CD4-positive, alpha-beta T cell treated with Interleukin-2 at 100 ng/mL for 4 hours (primary cell): ENCODE results near the gene SDHAF2.
"Not testable (repeated sequence)": the region's sequence is repeated elsewhere in the genome, so short reads cannot be mapped to it uniquely, and the experiment has no call there.

Experiments used
- DNase-seq: peaks from one replicate; pipeline ENCODE4 v3.0.0-alpha.2; 2020; ENCODE audit warnings: low spot score

The SDHAF2 gene

GRCh38 chr11:61477126-61477525 lies 47.2 kb downstream of the SDHAF2 start:
- no peak for DNase-seq

- DNase-seq: peak; percentile 51
Measured at GRCh38 chr11:61477727-61478148, 47.8 kb downstream of the SDHAF2 start.

DNA sequence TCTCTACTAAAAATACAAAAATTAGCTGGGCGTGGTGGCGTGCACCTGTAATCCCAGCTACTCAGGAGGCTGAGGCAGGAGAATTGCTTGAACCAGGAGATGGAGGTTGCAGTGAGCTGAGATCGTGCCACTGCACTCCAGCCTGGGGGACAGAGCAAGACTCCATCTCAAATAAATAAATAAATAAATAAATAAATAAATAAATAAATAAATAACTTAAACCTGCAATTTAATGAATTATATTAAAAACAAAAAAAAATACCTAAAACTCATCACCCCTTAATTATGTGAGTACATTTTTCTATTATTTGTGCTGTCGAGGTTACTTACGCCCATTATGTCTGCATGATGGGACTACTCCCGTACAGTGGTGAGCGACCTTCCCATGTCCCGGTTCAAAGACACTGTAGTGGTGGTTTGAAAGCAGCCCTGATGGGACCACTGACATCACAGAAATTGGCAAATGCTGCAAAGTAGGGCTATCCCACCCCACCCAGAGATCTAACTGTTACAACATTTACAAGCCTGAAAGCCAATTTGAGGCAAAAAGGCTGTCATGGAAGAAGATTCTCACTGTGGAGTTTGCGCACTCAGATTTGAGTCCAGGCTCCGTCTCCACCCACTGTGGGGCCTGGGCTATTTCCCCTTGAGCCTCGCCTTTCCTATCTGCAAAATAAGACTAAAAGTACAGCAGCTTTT lies 49.6 kb downstream of the SDHAF2 start:
- DNase-seq: not testable (repeated sequence)

GRCh38 chr11:61480261-61480993 lies 50.5 kb downstream of the SDHAF2 start:
- DNase-seq: no peak

DNA sequence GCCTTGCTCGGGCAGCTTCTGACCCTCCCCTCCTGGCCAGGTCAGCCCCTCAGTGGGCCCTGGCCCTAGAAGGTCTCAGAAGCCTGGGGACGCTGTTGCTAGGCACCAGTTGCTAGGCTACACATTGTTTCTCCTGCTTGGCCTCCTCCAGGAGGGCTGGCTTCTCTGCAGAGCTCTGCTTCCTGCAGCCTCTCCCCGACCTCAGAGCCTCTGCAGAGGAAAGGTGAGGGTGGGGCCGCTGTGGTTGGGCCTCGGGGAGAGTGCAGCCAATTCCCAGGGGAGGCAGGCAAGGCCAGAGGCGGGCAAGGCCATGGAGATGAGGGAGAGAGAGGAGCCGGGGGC lies 51.0 kb downstream of the SDHAF2 start:
- DNase-seq: no peak

- no peak for DNase-seq
Measured at GRCh38 chr11:61481806-61482205, 51.9 kb downstream of the SDHAF2 start.

DNA sequence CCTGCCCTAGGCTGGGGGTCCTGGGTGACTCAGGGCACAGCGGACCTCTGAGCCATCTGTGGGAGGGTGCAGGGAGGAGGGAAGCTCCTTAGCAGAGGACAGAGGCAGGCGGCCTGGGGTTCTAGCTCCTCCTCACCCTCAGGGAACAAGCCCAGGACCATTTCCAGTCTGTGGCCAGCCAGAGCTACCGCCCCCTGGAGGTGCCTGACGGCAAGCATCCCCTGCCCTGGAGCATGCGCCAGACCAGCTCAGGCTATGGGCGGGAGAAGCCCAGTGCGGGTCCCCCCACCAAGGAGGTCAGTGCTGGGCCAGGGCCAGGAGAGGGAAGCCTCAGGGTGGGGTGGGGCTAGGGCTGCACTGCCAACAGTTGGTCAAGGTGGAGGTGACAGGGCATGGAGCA lies 52.6 kb downstream of the SDHAF2 start:
- no peak for DNase-seq

DNA sequence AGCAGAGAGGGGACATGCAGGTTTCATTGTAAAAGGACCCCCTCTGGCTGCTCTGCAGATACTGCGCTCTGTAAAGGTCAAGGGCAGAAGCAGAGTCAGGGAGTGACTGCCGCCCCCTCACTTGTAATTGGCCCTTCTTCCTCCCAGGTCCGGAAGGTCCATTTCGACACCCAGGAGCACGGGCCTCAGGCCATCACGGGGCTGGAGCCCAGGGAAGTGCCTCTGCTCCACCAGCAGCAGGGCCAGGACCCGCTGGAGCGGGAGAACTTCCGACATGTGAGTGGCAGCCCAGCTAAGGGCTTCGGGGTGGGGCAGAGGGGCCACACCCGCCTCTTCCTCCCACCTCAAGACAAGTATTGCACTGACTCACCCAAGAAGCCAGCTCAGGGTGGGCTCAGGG lies 54.6 kb downstream of the SDHAF2 start:
- DNase-seq: no peak

- DNase-seq: no peak
Measured at GRCh38 chr11:61485080-61485479, 55.2 kb downstream of the SDHAF2 start.

- DNase-seq: no peak
Measured at GRCh38 chr11:61486011-61486620, 56.2 kb downstream of the SDHAF2 start.

DNA sequence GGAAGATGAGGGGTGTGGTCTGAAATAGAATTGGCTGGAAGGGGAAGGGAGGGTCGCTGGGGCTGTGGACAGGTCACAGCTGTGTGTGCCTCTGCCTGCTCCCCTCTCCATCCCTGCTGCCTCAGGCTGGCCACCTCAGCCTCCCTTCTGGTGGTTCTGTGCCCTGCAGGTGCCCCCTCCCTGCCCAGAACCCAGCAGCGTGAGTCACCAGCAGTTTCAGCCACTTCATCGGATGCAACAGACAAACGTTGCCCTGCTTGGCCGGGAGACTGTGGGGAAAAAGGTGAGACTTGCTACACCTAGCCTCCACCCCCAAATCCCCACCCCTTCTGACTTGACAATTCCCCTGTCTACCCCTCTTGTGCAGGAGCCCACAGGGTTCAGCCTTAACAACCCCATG lies 56.9 kb downstream of the SDHAF2 start:
- DNase-seq: no peak

- no peak for DNase-seq
Measured at GRCh38 chr11:61487342-61488025, 57.6 kb downstream of the SDHAF2 start.

DNA sequence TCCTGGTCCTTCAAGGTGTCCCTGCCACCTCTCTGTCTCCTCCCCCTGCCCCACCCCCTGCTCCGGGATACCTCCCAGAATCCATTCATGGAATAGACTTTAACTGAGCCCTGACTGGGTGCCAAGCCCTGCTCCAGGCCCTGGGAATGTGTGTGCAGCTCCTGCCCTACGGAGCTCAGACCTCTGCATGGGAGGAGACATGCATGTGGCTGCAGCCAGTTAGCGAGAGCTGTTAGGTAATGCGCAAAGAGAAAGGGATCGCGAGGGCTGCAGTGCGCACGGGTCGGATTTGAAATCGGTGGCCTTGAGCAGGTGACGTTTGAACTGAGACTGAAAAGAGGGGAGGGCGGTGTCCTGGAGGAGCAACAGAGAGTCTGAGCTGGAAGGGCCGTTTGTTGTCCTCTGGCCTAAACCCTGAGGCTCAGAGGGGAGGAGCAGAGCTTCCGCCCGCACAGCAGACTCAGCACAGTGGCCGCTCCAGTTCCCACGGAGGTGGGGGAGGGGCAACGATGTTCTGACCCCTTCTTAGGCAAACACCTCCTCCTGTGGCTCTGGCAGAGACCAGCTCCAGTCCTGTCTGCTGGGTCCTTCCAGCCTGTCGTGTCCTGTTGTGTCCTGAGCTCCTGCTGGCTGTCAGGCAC lies 58.8 kb downstream of the SDHAF2 start:
- no peak for DNase-seq

- no peak for DNase-seq
Measured at GRCh38 chr11:61489833-61490721, 60.2 kb downstream of the SDHAF2 start.

GRCh38 chr11:61491736-61492395 lies 61.9 kb downstream of the SDHAF2 start:
- DNase-seq: no peak

DNA sequence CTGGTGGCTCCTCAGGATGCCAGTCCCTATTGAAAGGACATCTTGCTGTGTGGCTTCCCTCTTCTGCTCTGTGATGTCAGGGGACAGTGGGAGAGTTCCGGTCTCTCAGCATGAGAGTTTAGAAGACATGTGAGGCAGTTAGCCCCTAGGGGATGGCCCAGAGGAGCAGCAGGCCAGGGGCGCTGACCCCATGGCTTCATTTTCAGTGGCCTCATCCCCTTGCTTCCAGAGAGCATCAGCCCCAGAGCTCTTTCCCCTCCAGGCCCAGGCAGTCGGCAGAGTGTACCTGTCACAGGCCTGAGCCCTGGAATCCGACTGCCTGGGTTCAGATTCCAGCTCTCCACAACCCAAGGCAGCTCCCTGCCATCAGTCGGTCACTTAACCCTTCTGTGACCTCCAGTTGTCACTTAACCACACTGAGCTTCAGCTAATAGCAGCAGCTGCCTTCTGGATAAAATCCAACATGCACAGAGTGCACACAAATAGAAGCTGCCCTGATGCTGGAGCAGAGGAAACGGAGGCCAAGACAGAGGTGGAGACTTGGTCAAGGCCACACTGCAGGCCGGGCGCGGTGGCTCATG lies 64.5 kb downstream of the SDHAF2 start:
- no peak for DNase-seq

DNA sequence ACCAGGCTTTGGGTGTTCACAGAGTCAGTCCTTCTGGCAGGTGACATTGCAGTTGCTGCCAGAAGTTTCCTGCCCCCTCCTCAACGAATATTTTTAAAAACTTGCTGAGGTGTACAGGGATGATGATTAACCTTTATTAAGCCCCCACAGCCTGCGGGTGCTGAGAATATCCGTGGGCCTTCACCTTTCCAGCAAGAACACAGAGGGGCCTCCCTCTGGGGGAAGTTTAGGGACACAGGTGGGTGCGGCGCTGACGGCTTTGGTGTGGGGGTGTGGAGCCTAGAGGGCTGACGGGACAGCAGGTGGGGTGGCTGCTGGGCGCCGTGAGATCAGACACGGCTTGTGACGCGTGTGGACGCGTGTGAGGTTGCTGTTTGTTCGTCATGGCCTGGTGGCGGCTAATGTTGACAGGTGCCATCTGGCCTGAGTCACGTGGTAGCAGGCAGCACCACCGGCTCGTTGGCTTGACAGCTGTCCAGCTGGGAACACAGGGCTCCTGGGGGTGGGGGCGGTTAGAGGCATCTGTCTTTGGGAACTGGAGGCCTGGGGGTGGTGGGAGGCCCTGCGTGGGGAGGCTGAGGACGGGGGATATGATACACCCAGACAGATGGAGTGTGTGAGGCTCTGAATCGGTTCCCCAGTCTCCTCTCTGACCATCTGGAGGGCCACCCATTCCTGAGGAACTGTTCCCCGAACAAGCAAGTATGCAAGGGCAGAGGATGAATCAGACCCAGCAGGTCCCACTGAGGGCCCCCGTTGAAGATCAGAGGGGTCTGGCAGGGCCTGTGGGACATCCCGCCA lies 66.1 kb downstream of the SDHAF2 start:
- DNase-seq: no peak
